GM08714 (cell line): ENCODE measurements around the gene SCAF1.
A peak's percentile ranks its signal among the peaks of the same experiment; 100 is the strongest.
"Not testable (repeated sequence)": the region's sequence is repeated elsewhere in the genome, so short reads cannot be mapped to it uniquely, and the experiment has no call there.

Source experiments
- H3K4me3 ChIP-seq: fragments of 200-500 bp; sonication (Bioruptor generic); 2 replicates; pipeline ENCODE4 v1.5.1; 2014; ENCODE audit warnings: mild to moderate bottlenecking, low read length, inconsistent platforms
- ZNF274 ChIP-seq: IDR thresholded peaks from 2 replicates; pipeline ENCODE4 v1.6.1; 2012; ENCODE audit warnings: mild to moderate bottlenecking, low read depth, low read length

Gene SCAF1

GRCh38 chr19:49629659-49630058, 12.3 kb upstream of the SCAF1 start:
- TF ChIP-seq ZNF274 = no peak
- H3K4me3 ChIP-seq = no peak overlapping the region

- no peak for TF ChIP-seq ZNF274
- no peak overlapping the region for H3K4me3 ChIP-seq
These were observed 10.9 kb upstream of the SCAF1 start for GRCh38 chr19:49631014-49631588.

- TF ChIP-seq ZNF274 = no peak
- H3K4me3 ChIP-seq = no peak overlapping the region
These were observed 10.3 kb upstream of the SCAF1 start for GRCh38 chr19:49631610-49632192.

GRCh38 chr19:49632576-49632975, 9.4 kb upstream of the SCAF1 start:
- TF ChIP-seq ZNF274 = no peak

GRCh38 chr19:49633273-49633672, 8.7 kb upstream of the SCAF1 start:
- H3K4me3 ChIP-seq = not testable (repeated sequence)

More at GRCh38 chr19:49632576-49632975, 9.4 kb upstream of the SCAF1 start:
- no peak overlapping the region for H3K4me3 ChIP-seq

GRCh38 chr19:49635530-49636232, 6.3 kb upstream of the SCAF1 start:
- no peak for TF ChIP-seq ZNF274
- H3K4me3 ChIP-seq = no peak overlapping the region

- no peak overlapping the region for H3K4me3 ChIP-seq
- TF ChIP-seq ZNF274 = no peak
These were observed 5.6 kb upstream of the SCAF1 start for GRCh38 chr19:49636233-49636932.

- H3K4me3 ChIP-seq = no peak overlapping the region
- no peak for TF ChIP-seq ZNF274
These were observed 3.9 kb upstream of the SCAF1 start for GRCh38 chr19:49637821-49638738.

- TF ChIP-seq ZNF274 = no peak
These were observed 2.5 kb upstream of the SCAF1 start for GRCh38 chr19:49639401-49640112.

GRCh38 chr19:49640113-49640898, 1.7 kb upstream of the SCAF1 start, which contains the start of gene RRAS:
RRAS (minus strand) TSS chr19:49640143; CDS start chr19:49640098, 45 bp downstream.
- no peak for TF ChIP-seq ZNF274

More at GRCh38 chr19:49639401-49640112, 2.5 kb upstream of the SCAF1 start:
- peak overlapping the region; percentile 56; the same call in 1 of the 2 replicates for H3K4me3 ChIP-seq

GRCh38 chr19:49642492-49643035, 555 bp downstream of the SCAF1 start:
- TF ChIP-seq ZNF274 = no peak
- H3K4me3 ChIP-seq = peak overlapping the region; percentile 87

More at GRCh38 chr19:49640113-49640898, 1.7 kb upstream of the SCAF1 start, which contains the start of gene RRAS:
- H3K4me3 ChIP-seq = peak within 1 kb of the TSS; percentile 71

GRCh38 chr19:49643466-49643865, 1.5 kb downstream of the SCAF1 start:
- H3K4me3 ChIP-seq = no peak overlapping the region
- TF ChIP-seq ZNF274 = no peak
